Neuronal stem cell (in vitro differentiated cells): ENCODE measurements around the gene NRXN3.

Source experiments
- DNase-seq: peaks from one replicate; pipeline ENCODE4 v3.0.0-alpha.2; 2013; ENCODE audit warnings: low spot score
- H2AFZ ChIP-seq: one replicate; pipeline ENCODE4 v1.6.1; 2013; ENCODE audit warnings: mild to moderate bottlenecking, low read length, inconsistent platforms
- H2AK5ac ChIP-seq: 2 replicates; pipeline ENCODE4 v1.6.1; 2013; ENCODE audit warnings: low read depth, mild to moderate bottlenecking, inconsistent platforms, low read length, moderate library complexity, mixed read lengths
- H2BK120ac ChIP-seq: 2 replicates; pipeline ENCODE4 v1.6.1; 2013; ENCODE audit warnings: low read depth, mild to moderate bottlenecking, inconsistent platforms, low read length, moderate library complexity, mixed read lengths
- H2BK12ac ChIP-seq: one replicate; pipeline ENCODE4 v1.6.1; 2013; ENCODE audit warnings: low read length, inconsistent platforms
- H2BK15ac ChIP-seq: 2 replicates; pipeline ENCODE4 v1.6.1; 2013; ENCODE audit warnings: mild to moderate bottlenecking, low read length, inconsistent platforms, mixed read lengths
- H2BK5ac ChIP-seq: one replicate; pipeline ENCODE4 v1.6.1; 2013; ENCODE audit warnings: inconsistent platforms, mild to moderate bottlenecking, low read length, moderate library complexity
- H3K14ac ChIP-seq: one replicate; pipeline ENCODE4 v1.6.1; 2013; ENCODE audit warnings: low read length, inconsistent platforms
- H3K18ac ChIP-seq: 2 replicates; pipeline ENCODE4 v1.6.1; 2013; ENCODE audit warnings: low read length, inconsistent platforms
- H3K23ac ChIP-seq: 2 replicates; pipeline ENCODE4 v1.6.1; 2013; ENCODE audit warnings: low read depth, mild to moderate bottlenecking, mixed read lengths, low read length, inconsistent platforms; ENCODE audit not compliant: poor library complexity
- H3K27ac ChIP-seq: replicated peaks from 3 replicates; pipeline ENCODE4 v1.5.1; 2013; ENCODE audit warnings: low read length, inconsistent platforms
- H3K27me3 ChIP-seq, 3 experiments: 2 replicates each; pipeline ENCODE4 v1.6.1; 2013; ENCODE audit warnings: low read length in 3 of 3, mild to moderate bottlenecking in 2 of 3, inconsistent platforms in 1 of 3, low read depth in 1 of 3, mixed read lengths in 1 of 3, moderate library complexity in 1 of 3; ENCODE audit not compliant: control insufficient read depth in 3 of 3, insufficient read depth in 3 of 3
- H3K36me3 ChIP-seq, 2 donors: replicated peaks in 1 of 2; 2 replicates each; pipeline ENCODE4 v1.6.1; 2013; ENCODE audit warnings: low read length in 2 of 2; ENCODE audit not compliant: control insufficient read depth in 2 of 2, insufficient read depth in 2 of 2
- H3K4ac ChIP-seq: 2 replicates; pipeline ENCODE4 v1.6.1; 2013; ENCODE audit warnings: inconsistent platforms, mild to moderate bottlenecking, low read length, moderate library complexity
- H3K4me1 ChIP-seq, 2 donors: 1 replicate in 1 of 2; 2 replicates in 1 of 2; pipeline ENCODE4 v1.6.1; 2013; ENCODE audit warnings: low read length in 2 of 2, low read depth in 1 of 2; ENCODE audit not compliant: control insufficient read depth in 2 of 2, insufficient read depth in 1 of 2
- H3K4me2 ChIP-seq: one replicate; pipeline ENCODE4 v1.6.1; 2013; ENCODE audit warnings: mild to moderate bottlenecking, low read length, inconsistent platforms; ENCODE audit not compliant: insufficient read depth, poor library complexity, severe bottlenecking
- H3K4me3 ChIP-seq, 2 donors: 2 replicates each; pipeline ENCODE4 v1.5.1; 2013; ENCODE audit warnings: low read length in 2 of 2, mild to moderate bottlenecking in 2 of 2, inconsistent platforms in 1 of 2, moderate library complexity in 1 of 2
- H3K79me1 ChIP-seq: one replicate; pipeline ENCODE4 v1.6.1; 2013; ENCODE audit warnings: low read depth, mild to moderate bottlenecking, inconsistent platforms, low read length, moderate library complexity
- H3K9ac ChIP-seq: one replicate; pipeline ENCODE4 v1.6.1; 2013; ENCODE audit warnings: mild to moderate bottlenecking, low read depth, low read length, inconsistent platforms; ENCODE audit not compliant: poor library complexity
- H3K9me3 ChIP-seq, 2 donors: replicated peaks in 1 of 2; 2 replicates each; pipeline versions ENCODE3 to v1.6.1; 2013; ENCODE audit warnings: low read length in 2 of 2, mild to moderate bottlenecking in 2 of 2, inconsistent platforms in 1 of 2, low read depth in 1 of 2, mixed read lengths in 1 of 2, moderate library complexity in 1 of 2; ENCODE audit not compliant: control insufficient read depth in 2 of 2, insufficient read depth in 1 of 2
- H4K8ac ChIP-seq: one replicate; pipeline ENCODE4 v1.6.1; 2013; ENCODE audit warnings: low read depth, mild to moderate bottlenecking, inconsistent platforms, low read length, moderate library complexity
- H4K91ac ChIP-seq: one replicate; pipeline ENCODE4 v1.6.1; 2013; ENCODE audit warnings: low read length, low read depth, mild to moderate bottlenecking, inconsistent platforms; ENCODE audit not compliant: poor library complexity
- WGBS, 2 donors: extraction: QIAGEN DNeasy Blood & Tissue Kit; methylation state at CpG; one replicate each; pipeline ENCODE4 v1.1.7; 2013; ENCODE audit warnings: missing lambda C conversion rate in 2 of 2, mixed read lengths in 1 of 2; ENCODE audit not compliant: insufficient read length in 2 of 2, insufficient replicate concordance in 1 of 2; ENCODE audit errors: extremely low coverage in 2 of 2; 5-methylcytosine and 5-hydroxymethylcytosine counted together

The NRXN3 gene

DNA sequence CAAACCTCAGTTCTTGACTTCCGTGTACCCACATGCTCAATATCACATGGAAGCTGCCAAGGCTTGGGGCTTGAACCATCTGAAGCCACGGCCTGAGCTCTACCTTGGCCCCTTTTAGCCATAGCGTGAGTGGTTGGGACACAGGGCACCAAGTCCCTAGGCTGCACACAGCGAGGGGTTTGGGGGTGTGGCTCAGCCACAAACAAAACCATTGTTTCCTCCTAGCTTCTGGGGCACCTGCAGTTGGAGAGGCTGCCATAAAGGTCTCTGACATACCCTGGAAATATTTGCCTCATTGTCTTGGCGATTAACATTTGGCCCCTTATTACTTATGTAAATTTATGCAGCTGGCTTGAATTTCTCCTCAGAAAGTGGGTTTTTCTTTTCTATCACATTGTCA lies 628.6 kb downstream of the NRXN3 start:
- H3K4ac ChIP-seq: no peak overlapping the region
- no peak overlapping the region for H2BK12ac ChIP-seq
- no peak overlapping the region for H3K18ac ChIP-seq
- H2BK5ac ChIP-seq: no peak overlapping the region
- H3K27ac ChIP-seq: no peak overlapping the region
- no peak overlapping the region for H2BK15ac ChIP-seq
- H3K79me1 ChIP-seq: no peaks in the 10 kb centered on the region
- no peak overlapping the region for H3K4me2 ChIP-seq
- no CpG with 5 or more reads among the region's 5 CpGs for WGBS, 2 donors
- H4K91ac ChIP-seq: no peak overlapping the region
- DNase-seq: no peak
- no peak overlapping the region for H2BK120ac ChIP-seq
- no peaks in the 10 kb centered on the region for H3K4me1 ChIP-seq
- no peaks in the 10 kb centered on the region for H3K27me3 ChIP-seq
- no peaks in the 10 kb centered on the region for H3K36me3 ChIP-seq
- no peak overlapping the region for H3K14ac ChIP-seq
- H3K9me3 ChIP-seq: no peaks in the 10 kb centered on the region
- H3K9ac ChIP-seq: no peak overlapping the region
- no peak overlapping the region for H3K23ac ChIP-seq
- H4K8ac ChIP-seq: no peak overlapping the region
- no peak overlapping the region for H2AK5ac ChIP-seq
- H3K4me3 ChIP-seq: no peak overlapping the region
- no peak overlapping the region for H2AFZ ChIP-seq

GRCh38 chr14:78805570-78805969 lies 635.4 kb downstream of the NRXN3 start:
- H3K18ac ChIP-seq: no peak overlapping the region
- no CpG with 5 or more reads among the region's 3 CpGs for WGBS, 2 donors
- no peak overlapping the region for H3K27ac ChIP-seq
- no peak overlapping the region for H3K9ac ChIP-seq
- H3K23ac ChIP-seq: no peak overlapping the region
- H2AK5ac ChIP-seq: no peak overlapping the region
- H3K27me3 ChIP-seq: no peaks in the 10 kb centered on the region
- H3K9me3 ChIP-seq: no peaks in the 10 kb centered on the region
- H3K14ac ChIP-seq: no peak overlapping the region
- H2BK15ac ChIP-seq: no peak overlapping the region
- no peak overlapping the region for H3K4me2 ChIP-seq
- H3K4me3 ChIP-seq: no peak overlapping the region
- no peak overlapping the region for H3K4ac ChIP-seq
- no peak overlapping the region for H2BK12ac ChIP-seq
- H3K4me1 ChIP-seq: no peaks in the 10 kb centered on the region
- no peaks in the 10 kb centered on the region for H3K79me1 ChIP-seq
- H4K91ac ChIP-seq: no peak overlapping the region
- no peak overlapping the region for H2BK5ac ChIP-seq
- no peak for DNase-seq
- H3K36me3 ChIP-seq: no peaks in the 10 kb centered on the region
- H2BK120ac ChIP-seq: no peak overlapping the region
- H4K8ac ChIP-seq: no peak overlapping the region
- no peak overlapping the region for H2AFZ ChIP-seq

DNA sequence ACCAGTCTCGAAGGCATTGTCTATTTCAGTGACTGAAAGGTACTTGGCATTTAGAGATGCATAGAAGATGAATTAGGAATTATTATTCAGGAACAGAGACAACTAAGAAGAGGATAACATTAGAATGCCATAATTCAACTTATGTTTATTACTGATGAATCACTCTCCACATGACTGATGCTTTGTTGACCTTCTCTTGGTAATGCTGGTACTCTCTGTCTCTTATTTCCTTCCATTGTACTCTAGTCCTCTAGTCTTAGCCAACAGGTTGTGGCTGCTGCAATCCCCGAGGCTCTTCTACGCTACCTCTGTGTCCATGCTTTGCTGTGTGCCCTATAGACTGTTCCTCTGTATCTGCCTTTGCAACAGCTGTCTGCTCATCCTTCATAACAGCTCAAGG lies 652.9 kb downstream of the NRXN3 start:
- H2BK15ac ChIP-seq: no peak overlapping the region
- H3K4me2 ChIP-seq: no peak overlapping the region
- no peak overlapping the region for H3K4me3 ChIP-seq
- H2BK12ac ChIP-seq: no peak overlapping the region
- H4K8ac ChIP-seq: no peak overlapping the region
- H3K36me3 ChIP-seq: no peaks in the 10 kb centered on the region
- no peak overlapping the region for H2AFZ ChIP-seq
- no peaks in the 10 kb centered on the region for H3K27me3 ChIP-seq
- no peaks in the 10 kb centered on the region for H3K9me3 ChIP-seq
- no peaks in the 10 kb centered on the region for H3K4me1 ChIP-seq
- H2AK5ac ChIP-seq: no peak overlapping the region
- H3K23ac ChIP-seq: no peak overlapping the region
- H3K9ac ChIP-seq: no peak overlapping the region
- H2BK120ac ChIP-seq: no peak overlapping the region
- H3K79me1 ChIP-seq: no peaks in the 10 kb centered on the region
- H4K91ac ChIP-seq: no peak overlapping the region
- H3K18ac ChIP-seq: no peak overlapping the region
- no peak for DNase-seq
- H2BK5ac ChIP-seq: no peak overlapping the region
- no peak overlapping the region for H3K14ac ChIP-seq
- no CpG with 5 or more reads among the region's 3 CpGs for WGBS, 2 donors
- no peak overlapping the region for H3K4ac ChIP-seq
- H3K27ac ChIP-seq: no peak overlapping the region

DNA sequence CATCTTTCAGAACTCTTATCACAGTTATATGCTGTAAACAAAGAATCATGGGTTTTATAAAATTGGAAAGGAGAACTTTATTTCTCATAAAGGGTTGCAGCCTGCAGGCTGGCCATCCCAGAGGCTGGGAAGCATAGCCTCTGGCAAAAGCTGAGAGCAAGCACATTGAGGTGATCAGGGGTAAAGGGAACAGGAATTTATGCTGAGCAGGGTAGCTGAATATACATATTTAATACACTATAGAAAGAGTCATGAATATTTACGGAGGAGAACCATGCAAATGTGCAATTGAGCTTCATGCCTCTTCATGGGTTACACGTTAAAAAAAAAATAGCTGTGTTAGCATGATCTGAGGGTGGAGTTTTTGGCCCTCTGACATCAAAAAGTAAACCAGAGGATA lies 653.3 kb downstream of the NRXN3 start:
- H3K9me3 ChIP-seq: no peaks in the 10 kb centered on the region
- whole genome bisulfite sequencing, 2 donors: no CpG with 5 or more reads among the region's 2 CpGs
- H3K4me3 ChIP-seq: no peak overlapping the region
- H2BK12ac ChIP-seq: no peak overlapping the region
- H3K4ac ChIP-seq: no peak overlapping the region
- DNase-seq: no peak
- no peak overlapping the region for H4K91ac ChIP-seq
- H3K4me2 ChIP-seq: no peak overlapping the region
- H3K23ac ChIP-seq: no peak overlapping the region
- no peak overlapping the region for H2AK5ac ChIP-seq
- H3K36me3 ChIP-seq: no peaks in the 10 kb centered on the region
- H3K9ac ChIP-seq: no peak overlapping the region
- H3K27me3 ChIP-seq: no peaks in the 10 kb centered on the region
- H2BK5ac ChIP-seq: no peak overlapping the region
- no peak overlapping the region for H3K27ac ChIP-seq
- H3K14ac ChIP-seq: no peak overlapping the region
- H2AFZ ChIP-seq: no peak overlapping the region
- H3K4me1 ChIP-seq: no peaks in the 10 kb centered on the region
- H2BK15ac ChIP-seq: no peak overlapping the region
- H2BK120ac ChIP-seq: no peak overlapping the region
- no peak overlapping the region for H4K8ac ChIP-seq
- H3K79me1 ChIP-seq: no peaks in the 10 kb centered on the region
- H3K18ac ChIP-seq: no peak overlapping the region
